Measurements from ENCODE around the gene DUSP9.

The DUSP9 gene

DNA sequence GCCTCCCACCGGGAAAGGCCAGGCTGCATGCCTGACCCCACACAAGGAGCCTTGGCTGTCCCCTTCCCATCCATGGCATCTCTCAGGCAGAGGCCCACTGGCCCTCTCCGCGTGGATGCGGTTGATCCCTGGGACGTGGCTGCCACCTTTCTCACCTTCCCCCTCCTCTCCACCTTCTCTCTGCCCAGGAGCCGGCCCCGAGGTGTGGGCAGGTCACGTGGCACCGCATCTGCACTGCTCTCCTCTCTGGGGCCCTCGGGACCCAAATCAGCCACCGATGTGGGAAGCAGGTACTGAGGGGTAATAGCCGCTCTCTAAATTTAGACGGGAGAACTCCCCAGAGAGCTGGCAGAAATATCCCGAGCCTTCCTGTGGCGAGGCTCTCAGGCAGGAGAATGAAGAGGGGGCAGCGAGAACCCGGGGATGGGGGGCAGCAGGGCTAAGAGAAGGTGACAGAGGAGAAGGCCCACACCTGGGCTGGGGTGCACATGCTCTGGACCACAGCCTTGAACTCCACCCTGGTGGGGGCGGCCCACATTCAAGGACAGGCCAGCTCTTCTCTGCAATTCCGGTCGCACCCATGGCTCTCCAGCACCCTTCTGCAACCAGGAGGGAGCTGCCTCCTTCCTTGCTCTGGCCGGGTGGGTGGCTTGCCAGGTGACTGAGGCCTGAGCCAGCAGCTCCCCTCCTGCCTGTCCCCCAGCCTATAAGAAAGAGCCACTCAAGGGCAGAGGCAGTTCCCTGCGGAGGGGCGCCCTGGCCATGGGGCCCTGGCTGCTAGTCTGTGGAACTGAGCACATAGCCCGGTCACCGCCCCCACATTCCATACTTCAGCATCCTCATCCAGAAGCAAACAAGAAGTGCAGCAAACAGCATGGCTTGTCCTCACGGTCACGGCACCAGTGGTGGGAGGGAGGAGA, 9.6 kb upstream of the DUSP9 start:
- FAIRE-seq: no peak

DNA sequence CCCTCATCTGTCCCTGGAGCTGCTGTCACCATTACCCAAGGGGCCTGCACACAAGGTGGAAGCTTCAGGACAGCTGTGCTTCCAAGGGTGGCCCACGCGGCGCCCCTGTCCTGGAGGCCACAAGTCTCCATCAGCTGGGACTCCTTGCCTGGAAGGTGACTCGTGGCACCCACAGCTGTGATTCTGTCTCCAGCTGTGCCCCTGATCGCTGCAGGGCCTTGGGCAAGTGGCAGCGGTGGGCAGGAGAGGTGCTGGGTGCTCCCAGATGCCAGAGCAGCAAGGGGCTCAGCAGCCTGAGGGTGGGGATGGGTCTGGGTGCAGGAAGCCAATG, 9.0 kb upstream of the DUSP9 start:
- FAIRE-seq: no peak

DNA sequence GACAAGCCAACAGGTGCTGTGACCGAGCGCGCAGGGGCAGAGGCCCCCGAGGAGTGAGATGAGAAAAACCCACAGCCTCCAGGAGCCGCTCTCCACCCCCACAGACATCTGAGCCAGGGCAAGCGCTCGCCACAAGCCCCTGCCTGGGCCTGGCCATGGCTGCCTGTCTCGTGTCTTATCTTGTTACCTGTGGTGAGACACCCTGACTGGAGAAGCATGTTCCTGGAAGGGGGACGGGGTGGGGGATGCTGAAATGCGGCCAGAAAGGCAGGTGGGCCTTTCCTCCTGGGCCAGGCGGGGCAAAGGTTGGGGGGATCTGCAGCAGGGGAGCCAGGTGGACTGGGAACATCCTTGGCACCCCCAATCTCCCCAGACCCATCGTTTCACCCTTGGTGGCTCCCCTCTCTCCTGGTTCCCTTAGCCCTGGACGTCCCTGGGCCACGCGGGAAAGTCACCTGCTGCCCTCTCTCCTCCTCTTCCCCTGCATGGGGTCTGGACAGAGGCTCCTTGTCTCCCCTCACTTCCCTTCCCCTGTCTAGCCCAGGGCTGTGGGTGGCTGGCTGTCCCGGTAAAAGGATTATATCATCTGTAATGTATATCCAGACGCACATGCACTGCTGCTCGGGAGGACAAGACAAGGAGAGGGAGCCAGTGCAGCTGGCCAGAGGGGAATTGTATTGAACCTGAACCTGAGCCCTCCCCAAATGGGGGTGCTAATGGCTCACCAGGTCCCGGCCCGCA, 8.4 kb upstream of the DUSP9 start:
- no peak for FAIRE-seq

DNA sequence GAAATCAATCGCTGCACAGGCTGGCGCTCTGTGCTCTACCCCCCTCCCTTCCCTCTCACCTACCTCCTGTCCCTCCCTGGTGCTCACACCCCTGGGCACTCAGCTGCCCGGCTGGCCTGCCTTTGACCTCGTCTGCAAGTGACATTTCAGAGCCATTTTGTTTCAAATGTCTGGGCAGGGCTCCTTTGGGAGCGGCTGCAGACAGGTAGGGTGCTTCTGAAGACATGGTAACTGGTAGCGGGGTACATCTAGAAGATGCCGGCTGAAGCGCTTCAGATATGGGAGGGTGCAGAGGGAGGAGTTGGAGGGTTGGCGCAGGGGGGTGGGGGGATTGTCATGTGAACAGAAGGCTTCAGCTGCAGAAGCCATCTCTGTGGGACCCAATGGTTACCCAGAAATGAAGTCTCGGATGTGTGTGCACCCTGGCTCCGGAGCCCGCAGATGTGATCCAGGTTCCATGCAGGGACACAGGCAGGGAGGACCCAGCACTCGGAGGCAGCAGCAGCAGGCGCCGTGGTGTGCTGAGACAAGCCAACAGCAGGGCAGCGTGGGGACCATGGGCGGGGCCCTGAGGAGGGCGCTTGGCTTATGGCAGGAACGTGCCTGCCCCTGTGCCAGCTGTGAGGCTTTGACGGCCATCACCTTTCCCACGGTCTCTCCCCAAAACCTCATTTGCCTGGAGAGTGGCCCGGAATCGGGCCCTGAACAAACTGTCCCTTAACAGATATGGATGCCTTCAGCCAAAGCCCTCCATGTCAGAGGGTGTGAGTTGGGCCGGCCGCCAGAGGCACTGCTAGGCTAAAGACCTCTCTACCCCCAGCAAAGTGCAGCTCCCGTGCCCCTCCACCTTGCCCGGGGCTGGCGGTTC, 7.6 kb upstream of the DUSP9 start:
- FAIRE-seq: no peak

DNA sequence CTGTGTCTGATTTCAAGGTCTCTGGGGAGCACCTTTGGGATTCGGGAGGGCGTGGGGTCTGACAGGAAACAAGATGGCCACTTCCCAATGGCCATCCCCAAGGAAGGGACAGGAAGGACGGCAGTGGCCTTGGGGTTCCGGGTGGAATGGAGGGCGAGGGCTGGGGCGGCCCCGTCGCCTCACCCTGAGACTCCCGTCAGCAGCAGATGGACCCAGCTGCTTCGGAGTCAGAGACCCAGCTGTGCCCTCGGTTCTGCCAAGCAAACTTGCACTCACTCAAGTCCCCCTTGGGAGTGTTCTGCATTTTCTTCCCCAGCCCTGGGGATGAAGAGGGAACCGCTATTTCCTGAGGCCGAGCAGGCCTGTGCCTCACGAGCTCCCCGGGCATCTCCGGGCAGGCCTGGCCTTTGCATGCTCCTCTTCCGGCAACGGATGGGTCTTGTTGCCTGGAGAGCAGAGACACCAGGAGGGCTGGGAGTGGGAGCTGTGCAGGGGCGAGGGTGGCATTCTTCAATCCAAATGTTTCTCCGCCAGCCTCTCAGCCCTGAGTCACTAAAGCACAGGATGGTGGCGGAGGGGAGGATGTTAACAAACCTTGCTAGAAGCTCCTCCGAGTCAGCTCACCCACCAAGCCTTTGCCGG, 6.8 kb upstream of the DUSP9 start:
- no peak for FAIRE-seq

DNA sequence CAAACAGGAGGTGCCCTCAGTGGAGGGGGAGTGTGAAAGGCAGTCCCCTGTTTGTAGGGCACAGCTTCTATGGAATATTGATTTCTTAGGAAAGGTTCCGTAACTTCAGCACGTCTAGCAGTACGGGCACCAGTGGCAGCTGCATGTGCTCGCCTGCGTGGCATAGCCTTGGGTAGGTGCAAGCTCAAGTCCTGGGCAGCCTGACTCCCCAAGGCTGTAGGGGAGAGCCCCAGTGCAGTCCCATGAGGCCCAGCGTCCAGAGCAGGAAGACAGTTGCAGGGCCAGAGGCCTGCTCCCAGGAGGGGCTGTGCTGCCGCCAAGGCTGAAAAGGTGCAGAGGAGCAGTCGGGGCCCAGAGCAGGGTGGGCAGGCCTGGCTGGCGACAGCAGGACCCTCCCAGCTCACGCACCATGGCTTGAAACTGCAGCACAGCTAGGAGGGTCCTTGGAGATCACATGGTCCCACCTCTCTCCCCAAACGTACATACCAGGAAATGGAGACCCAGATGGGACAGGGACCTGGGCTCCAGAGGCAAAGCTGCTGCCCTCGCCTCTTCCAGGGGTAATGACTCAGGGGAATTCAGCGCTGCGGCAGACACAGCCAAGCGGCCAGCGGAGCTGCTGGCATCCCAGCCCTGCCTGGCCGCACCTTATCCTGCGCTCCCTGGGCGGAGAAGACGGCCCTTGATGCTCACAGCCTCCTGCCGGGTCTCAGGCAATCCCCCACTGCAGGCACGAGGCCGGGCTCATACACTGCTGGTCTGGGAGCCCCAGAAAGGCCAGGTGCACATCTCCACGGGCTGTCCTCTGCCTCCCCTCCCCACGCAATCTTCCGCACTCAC, 6.0 kb upstream of the DUSP9 start:
- FAIRE-seq: no peak

DNA sequence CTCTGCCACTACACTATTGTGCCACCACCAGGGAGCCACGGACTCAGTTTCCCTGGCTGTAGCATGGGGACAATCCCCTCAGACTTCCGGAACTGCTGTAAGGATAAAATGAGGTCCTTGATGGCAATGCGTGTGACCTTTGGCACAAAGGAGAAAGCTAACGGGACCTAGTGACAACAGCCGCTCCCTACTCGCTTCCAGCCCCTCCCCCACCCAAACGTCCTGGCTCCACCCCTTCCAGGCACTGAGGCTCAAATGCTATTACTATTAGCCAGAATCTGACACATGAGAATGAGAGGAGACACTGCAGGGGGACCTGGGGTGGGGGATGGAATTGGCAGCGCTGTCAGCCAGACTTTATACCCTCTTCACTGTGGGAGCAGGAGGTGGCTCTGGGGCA, 5.4 kb upstream of the DUSP9 start:
- no peak for FAIRE-seq

DNA sequence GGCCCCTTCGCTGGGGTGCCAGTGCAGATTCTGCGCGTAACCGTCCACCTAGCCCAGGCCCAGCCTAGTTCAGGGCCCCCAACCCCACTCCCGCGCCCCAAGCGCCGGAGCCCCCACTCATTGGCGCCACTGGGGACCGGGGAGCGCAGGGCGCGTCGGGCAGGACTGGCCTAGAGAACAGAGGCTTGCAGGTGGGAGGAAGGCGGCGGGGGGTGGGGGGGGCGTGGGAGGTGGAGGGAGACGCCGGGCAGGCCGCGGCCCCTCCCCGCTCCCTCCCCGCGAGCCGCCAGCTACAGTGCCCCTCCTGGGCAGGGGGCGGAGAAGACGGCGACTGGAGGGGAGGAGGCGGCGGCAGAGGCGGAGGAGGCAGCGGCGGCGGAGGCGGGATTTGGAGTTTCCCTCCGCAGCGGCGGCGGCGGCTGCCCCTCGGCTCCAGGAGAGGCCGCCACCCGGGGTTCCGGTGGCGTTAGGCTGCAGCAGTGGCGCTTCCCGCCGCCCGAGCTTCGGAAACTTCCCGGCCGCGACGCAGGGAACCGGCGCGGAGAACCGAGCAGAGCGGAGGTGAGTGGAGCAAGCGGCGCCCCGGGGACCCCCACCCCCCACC, 4.8 kb upstream of the DUSP9 start:
- FAIRE-seq: no peak

DNA sequence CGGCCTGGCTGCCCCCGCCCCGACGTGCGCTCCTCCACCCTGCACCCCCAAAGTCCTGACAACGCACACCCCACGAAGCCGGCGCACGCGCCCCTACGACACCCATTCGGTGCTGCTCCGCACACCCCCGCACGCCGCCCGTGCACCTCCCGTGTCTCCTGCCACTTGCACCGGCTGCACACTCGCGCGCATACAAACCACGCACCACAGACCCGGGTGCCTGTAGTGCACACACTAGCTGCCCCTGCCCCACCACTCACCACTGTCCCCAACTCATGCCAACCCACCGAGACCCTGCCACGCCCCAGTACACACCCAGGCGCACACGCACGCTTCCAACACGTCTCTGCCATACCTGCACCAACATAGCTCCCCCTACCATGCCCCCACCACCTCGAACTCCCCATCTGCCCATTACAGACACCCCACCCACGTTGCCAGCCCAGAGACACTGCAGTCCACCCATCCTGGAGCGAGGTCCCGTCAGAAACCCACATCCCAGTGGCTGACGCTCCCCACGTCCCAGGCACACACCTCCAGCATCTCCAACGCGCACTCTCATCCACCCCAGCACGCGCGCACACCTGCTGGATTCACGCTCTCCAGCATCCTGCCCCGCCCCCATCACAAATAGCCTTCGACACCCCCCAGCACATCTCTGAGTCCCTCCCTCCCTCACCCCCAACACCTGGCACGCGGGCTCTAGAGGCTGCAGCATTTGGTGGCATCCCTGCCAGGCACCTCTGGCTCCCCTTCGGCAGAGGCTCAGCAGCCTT, 4.2 kb upstream of the DUSP9 start:
- no peak for FAIRE-seq

DNA sequence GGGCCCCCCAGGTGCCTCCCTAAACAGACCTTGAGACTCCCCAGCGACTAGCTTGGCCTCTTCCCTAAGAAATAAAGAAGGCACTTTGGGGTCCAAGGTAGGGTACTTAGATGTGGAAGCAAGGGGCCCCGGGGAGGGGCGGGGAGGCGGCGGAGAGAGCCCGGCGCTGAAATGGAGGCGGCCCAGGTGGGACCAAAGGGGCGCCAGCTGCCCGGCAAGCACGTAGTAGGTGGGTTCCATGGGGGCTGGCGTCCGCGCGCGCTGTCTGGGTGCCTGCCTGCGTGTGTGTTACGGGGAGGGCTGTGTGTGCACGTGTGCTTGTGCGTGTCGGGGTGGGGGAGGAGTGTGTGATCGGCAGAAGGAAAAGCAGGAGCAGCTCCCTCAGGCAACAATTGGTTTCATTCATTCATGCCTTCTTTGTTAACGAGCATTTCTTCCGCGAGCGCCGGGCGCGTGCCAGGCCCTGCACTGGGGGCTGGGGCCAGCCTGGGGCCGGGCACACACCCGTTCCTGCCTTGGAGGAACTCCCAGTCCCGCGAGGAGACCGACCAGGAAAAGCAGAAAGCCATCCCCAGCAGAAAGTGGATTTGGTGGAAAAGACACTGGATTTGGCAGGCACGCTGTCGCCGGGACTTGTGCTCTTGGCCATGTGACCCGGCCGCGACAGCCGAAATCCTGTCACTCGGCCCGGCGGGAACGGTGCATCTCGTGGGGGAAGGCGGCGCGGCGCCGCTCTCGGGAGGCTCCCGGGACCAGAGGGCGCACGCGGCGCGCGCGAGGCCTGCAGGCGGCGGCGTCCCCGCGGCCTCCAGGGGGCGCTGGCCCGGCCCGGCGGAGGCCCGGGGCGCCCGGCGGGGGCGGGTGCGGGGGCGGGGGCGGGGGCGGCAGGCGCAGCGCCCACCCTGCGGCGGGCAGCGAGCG, 3.3 kb upstream of the DUSP9 start:
- no peak for FAIRE-seq

DNA sequence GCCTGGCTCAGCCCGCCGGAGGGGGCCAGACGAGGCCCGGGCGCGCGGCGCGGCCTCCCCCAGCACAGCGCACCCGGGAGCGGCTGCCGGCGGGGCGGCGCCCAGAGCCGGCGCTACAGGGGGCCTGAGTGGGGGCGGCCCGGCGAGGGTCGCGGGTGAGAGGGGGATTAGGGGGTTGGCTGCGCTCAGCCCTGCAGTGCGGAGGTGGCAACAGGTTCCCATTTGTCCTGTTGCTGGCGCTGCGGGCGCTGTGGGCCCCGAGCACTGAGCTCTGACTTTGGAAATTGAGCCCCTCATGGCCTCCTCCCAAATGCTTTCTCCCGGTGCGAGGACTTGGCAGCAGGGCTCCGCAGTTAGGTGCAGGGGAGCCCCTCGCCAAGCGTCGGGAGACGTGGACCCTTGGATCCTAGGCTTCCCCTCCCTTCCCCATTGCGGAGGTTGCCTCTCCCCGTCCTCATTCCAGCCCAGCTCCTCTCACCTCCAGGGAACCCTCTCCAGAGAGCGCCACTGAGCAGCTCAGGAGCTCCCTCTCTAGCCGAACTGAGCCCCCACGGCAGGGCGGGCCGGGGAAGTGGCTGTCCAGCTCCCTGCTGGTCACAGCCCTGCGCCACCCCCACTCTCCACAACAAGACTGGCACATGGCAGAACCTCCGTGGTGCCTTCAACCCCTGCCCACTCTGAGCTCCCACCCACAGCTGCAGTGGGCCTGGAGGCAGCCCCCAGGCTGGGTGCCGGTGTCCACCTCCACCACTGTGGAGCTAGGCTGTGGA, 2.5 kb upstream of the DUSP9 start:
- no peak for FAIRE-seq

DNA sequence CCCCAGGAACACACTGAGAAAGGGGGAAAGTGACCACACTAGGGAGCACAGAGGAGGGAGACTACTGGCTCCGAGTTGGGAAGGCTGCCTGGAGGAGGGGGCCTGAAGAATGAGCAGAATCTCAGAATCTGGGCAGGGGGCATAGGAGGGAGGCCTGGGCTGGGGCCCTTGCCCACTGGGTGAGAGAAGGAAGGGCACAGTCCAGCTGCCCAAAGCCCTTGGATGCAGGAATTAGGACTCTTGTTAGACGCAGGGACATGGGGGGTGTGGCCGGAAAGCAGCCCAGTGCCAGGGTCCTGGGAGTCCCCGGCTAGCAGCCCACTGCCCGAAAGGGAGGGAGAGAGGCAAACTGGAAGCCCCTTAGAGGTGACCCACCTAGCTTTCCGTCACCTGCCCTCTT, 1.9 kb upstream of the DUSP9 start:
- FAIRE-seq: no peak

DNA sequence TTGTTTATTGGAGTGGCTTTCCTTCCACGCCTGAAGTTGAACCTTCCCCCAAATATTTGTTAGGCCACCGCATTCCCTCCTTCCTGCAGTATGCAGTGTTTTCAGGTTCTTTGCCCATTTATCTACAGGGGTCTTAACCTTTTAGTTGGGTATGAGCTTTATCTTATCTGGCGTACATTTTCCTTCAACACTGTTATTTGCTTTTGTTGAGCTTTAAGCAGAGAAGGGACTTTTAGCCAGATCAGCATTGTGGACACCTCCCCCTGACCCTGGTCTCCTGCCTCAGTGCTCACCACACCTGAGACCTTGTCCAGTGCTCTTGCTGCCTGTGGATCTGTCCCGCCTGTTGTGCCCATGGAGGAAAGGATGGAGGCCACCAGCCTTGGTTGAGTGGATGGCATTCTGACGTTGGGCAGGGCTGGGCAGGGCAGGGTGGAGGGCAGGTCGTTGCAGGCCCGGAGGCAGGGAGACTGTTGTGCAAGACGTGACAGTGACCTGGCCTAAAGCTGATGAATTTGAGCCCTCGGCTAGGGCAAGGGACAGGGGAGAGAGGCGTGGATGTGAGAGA, 998 bp upstream of the DUSP9 start:
- FAIRE-seq: no peak

DNA sequence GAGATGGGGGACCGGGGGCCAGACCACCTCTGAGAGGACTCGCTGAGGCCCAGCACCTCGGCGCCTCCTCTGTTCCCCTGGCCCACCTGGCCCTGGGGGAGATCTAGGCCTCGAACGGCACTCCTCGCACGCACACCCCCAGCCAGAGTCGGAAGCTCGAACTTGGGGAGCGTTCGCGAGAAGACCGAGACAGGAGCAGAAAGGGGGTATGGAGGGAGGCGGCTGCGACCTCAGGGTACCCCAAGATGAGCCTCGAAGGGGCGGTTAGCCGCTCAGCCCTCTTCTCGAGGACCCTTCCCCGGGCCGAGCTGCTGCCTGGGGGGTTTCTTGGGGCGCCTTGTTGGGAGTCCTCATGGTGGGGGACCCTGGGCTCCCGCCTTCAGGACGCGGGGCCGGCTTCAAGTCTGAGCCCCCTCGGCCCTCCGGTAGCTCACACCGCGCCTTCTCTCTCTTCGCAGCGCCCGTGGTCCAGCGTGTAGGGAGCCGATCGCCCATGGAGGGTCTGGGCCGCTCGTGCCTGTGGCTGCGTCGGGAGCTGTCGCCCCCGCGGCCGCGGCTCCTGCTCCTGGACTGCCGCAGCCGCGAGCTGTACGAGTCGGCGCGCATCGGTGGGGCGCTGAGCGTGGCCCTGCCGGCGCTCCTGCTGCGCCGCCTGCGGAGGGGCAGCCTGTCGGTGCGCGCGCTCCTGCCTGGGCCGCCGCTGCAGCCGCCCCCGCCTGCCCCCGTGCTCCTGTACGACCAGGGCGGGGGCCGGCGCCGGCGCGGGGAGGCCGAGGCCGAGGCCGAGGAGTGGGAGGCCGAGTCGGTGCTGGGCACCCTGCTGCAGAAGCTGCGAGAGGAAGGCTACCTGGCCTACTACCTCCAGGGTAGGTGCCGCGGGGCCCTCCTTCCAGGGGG, 706 bp downstream of the DUSP9 start:
- no peak for FAIRE-seq

DNA sequence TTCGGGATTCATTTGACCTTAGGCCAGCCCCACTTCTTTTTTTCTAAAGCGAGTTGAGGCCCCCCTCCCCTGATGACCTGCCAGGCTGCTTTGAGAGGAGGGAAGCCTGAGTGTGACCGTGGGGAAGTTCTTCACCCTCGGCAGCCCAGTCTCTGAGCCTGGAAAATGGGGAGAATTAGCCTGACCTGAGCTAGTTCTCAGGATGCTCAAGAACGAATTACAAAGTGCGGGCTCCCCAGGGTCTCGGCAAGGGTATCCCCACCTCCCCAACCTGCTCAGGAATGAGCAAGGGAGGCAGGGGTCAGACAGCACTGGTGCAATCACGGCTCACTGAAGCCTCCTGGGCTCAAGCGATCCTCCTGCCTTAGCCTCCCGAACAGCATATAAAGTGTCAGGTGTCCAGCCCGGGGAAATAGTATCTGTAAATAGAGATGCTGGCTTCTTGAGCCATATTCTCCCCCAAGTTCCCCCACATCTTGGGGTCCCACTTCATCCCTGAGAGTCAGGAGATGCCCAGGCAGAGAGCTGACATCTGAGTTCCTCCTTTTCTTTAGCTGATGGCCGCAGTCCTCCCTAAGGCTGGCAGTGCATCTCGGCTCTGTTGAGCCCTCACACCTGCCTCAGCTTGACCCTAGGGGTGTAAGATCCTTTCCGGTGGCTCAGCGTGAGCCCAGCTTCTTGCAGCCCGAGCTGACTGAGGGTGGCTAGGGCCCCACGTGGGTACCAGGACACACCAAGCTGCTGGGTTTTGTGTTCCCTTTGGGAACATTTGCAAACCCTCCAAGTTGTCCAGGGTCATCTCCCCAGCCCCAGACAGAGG, 1.6 kb downstream of the DUSP9 start:
- FAIRE-seq: no peak

DNA sequence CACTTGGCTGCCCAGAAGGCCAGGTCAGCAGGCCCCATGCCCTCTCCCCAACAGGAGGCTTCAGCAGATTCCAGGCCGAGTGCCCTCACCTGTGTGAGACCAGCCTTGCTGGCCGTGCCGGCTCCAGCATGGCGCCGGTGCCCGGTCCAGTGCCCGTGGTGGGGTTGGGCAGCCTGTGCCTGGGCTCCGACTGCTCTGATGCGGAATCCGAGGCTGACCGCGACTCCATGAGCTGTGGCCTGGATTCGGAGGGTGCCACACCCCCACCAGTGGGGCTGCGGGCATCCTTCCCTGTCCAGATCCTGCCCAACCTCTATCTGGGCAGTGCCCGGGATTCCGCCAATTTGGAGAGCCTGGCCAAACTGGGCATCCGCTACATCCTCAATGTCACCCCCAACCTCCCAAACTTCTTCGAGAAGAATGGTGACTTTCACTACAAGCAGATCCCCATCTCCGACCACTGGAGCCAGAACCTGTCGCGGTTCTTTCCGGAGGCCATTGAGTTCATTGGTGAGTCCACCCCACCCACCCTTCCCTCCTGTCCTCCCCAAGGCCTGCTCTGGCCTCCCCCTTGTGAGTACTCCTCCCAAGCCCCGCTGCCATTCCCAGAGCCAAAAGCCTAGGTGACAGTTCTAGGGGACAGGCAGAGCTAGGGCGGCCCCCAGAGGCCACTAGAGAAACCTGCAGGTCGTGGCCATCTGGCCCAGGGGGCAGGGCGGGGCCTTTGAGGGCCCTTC, 2.3 kb downstream of the DUSP9 start:
- FAIRE-seq: no peak
